WTC11 (cell line): ENCODE measurements around the gene SMURF1. TPM values are rescaled to one million over a fixed set of nuclear protein-coding genes. Genes with fewer than 3 reads are reported as not detected.

Source experiments
- ATAC-seq: fragments of 200-7000 bp; cut with Tn5 transposase; 2 replicates; pipeline ENCODE4 v1.10.0; 2021; ENCODE audit warnings: mild to moderate bottlenecking, moderate library complexity
- CTCF ChIA-PET: fragments of 300-600 bp; sonication (Branson Sonifier 250); formaldehyde crosslinking; loops from one replicate; lab custom pipeline; 2021; ENCODE audit warnings: antibody characterized with exemption; lab: Charles Lee
- POLR2A ChIA-PET: fragments of 350-600 bp; sonication (Branson Sonifier 250); formaldehyde crosslinking; loops from one replicate; lab custom pipeline; 2021; ENCODE audit warnings: antibody characterized with exemption; lab: Charles Lee
- DNase-seq: peaks from one replicate; pipeline ENCODE4 v3.0.0; 2021; ENCODE audit warnings: low spot score
- H3K27ac Mint-ChIP-seq: 2 replicates; pipeline ENCODE4 v1.8.0; 2021; ENCODE audit warnings: mixed read lengths
- H3K27me3 Mint-ChIP-seq: 2 replicates; pipeline ENCODE4 v1.8.0; 2021; ENCODE audit warnings: low read depth, mild to moderate bottlenecking, moderate library complexity, mixed read lengths
- H3K36me3 Mint-ChIP-seq: 2 replicates; pipeline ENCODE4 v1.8.0; 2021; ENCODE audit warnings: mixed read lengths
- H3K4me1 Mint-ChIP-seq: 2 replicates; pipeline ENCODE4 v1.8.0; 2022; ENCODE audit warnings: mixed read lengths
- H3K4me3 Mint-ChIP-seq: 2 replicates; pipeline ENCODE4 v1.8.0; 2021; ENCODE audit warnings: mild to moderate bottlenecking, moderate library complexity, mixed read lengths
- H3K9me3 Mint-ChIP-seq: 2 replicates; pipeline ENCODE4 v1.8.0; 2021; ENCODE audit warnings: mixed read lengths
- AR ChIP-seq: fragments of 250-450 bp; sonication (Bioruptor Pico); IDR thresholded peaks from 2 replicates; pipeline ENCODE4 v1.9.0; 2021; ENCODE audit warnings: mild to moderate bottlenecking
- ATF1 ChIP-seq: sonication (generic); formaldehyde crosslinking; IDR thresholded peaks from 2 replicates; pipeline ENCODE4 v1.8.1; 2023; ENCODE audit warnings: mild to moderate bottlenecking, moderate library complexity, missing genetic modification reagents
- FOXK1 ChIP-seq: sonication (generic); formaldehyde crosslinking; IDR thresholded peaks from 2 replicates; pipeline ENCODE4 v1.8.0; 2022; ENCODE audit warnings: mild to moderate bottlenecking, moderate library complexity, missing genetic modification reagents
- FOXP1 ChIP-seq: sonication (generic); formaldehyde crosslinking; IDR thresholded peaks from 2 replicates; pipeline ENCODE4 v1.8.0; 2022; ENCODE audit warnings: missing genetic modification reagents, mild to moderate bottlenecking, moderate library complexity, borderline replicate concordance
- HMGA2 ChIP-seq: fragments of 250-450 bp; sonication (Bioruptor Pico); IDR thresholded peaks from 2 replicates; pipeline ENCODE4 v1.4.0; 2021; ENCODE audit warnings: mild to moderate bottlenecking, moderate library complexity
- JUN ChIP-seq: sonication (generic); formaldehyde crosslinking; IDR thresholded peaks from 2 replicates; pipeline ENCODE4 v1.8.0; 2023; ENCODE audit warnings: mild to moderate bottlenecking, missing genetic modification reagents
- KAT7 ChIP-seq: sonication (generic); formaldehyde crosslinking; IDR thresholded peaks from 2 replicates; pipeline ENCODE4 v1.8.1; 2023; ENCODE audit warnings: missing genetic modification reagents, mild to moderate bottlenecking, borderline replicate concordance
- NR3C1 ChIP-seq: sonication (generic); formaldehyde crosslinking; conservative IDR thresholded peaks from 2 replicates; pipeline ENCODE4 v1.8.1; 2023; ENCODE audit warnings: low read depth, mild to moderate bottlenecking, missing genetic modification reagents
- SP1 ChIP-seq: sonication (generic); formaldehyde crosslinking; conservative IDR thresholded peaks from 2 replicates; pipeline ENCODE4 v1.8.1; 2022; ENCODE audit warnings: missing genetic modification reagents
- TEAD1 ChIP-seq: sonication (generic); formaldehyde crosslinking; IDR thresholded peaks from 2 replicates; pipeline ENCODE4 v1.8.0; 2022; ENCODE audit warnings: mild to moderate bottlenecking, missing genetic modification reagents
- ZNF219 ChIP-seq: sonication (generic); formaldehyde crosslinking; IDR thresholded peaks from 2 replicates; pipeline ENCODE4 v1.8.0; 2023; ENCODE audit warnings: missing genetic modification reagents, mild to moderate bottlenecking, borderline replicate concordance
- ZNF263 ChIP-seq: sonication (generic); formaldehyde crosslinking; IDR thresholded peaks from 2 replicates; pipeline ENCODE4 v1.8.1; 2022; ENCODE audit warnings: low read depth, mild to moderate bottlenecking, moderate library complexity, missing genetic modification reagents
- ZNF425 ChIP-seq: fragments of 250-450 bp; sonication (Bioruptor Pico); conservative IDR thresholded peaks from 2 replicates; pipeline ENCODE4 v1.9.0; 2021; ENCODE audit warnings: mild to moderate bottlenecking
- ZNF512 ChIP-seq: sonication (generic); formaldehyde crosslinking; IDR thresholded peaks from 2 replicates; pipeline ENCODE4 v1.8.1; 2022; ENCODE audit warnings: missing genetic modification reagents, borderline replicate concordance
- ZNF671 ChIP-seq: fragments of 250-450 bp; sonication (Bioruptor Pico); IDR thresholded peaks from 2 replicates; pipeline ENCODE4 v1.8.0; 2021; ENCODE audit warnings: mild to moderate bottlenecking
- total RNA-seq: library from RNA; stranded (reverse); gene quantifications from 3 replicates; pipeline ENCODE4 v1.2.3, GENCODE V29; 2021
- TF ChIP-seq, protein P1 (sequence below): sonication (generic); formaldehyde crosslinking; IDR thresholded peaks from 2 replicates; pipeline ENCODE4 v1.8.1; 2023; ENCODE audit warnings: mild to moderate bottlenecking, missing genetic modification reagents, borderline replicate concordance
- TF ChIP-seq, protein P2 (sequence below): sonication (generic); formaldehyde crosslinking; IDR thresholded peaks from 2 replicates; pipeline ENCODE4 v1.8.0; 2022; ENCODE audit warnings: mild to moderate bottlenecking, missing genetic modification reagents

SMURF1 gene
- total RNA-seq, 1 experiment from 2014 or later: 23.2 TPM

- TF ChIP-seq, protein P1, sequence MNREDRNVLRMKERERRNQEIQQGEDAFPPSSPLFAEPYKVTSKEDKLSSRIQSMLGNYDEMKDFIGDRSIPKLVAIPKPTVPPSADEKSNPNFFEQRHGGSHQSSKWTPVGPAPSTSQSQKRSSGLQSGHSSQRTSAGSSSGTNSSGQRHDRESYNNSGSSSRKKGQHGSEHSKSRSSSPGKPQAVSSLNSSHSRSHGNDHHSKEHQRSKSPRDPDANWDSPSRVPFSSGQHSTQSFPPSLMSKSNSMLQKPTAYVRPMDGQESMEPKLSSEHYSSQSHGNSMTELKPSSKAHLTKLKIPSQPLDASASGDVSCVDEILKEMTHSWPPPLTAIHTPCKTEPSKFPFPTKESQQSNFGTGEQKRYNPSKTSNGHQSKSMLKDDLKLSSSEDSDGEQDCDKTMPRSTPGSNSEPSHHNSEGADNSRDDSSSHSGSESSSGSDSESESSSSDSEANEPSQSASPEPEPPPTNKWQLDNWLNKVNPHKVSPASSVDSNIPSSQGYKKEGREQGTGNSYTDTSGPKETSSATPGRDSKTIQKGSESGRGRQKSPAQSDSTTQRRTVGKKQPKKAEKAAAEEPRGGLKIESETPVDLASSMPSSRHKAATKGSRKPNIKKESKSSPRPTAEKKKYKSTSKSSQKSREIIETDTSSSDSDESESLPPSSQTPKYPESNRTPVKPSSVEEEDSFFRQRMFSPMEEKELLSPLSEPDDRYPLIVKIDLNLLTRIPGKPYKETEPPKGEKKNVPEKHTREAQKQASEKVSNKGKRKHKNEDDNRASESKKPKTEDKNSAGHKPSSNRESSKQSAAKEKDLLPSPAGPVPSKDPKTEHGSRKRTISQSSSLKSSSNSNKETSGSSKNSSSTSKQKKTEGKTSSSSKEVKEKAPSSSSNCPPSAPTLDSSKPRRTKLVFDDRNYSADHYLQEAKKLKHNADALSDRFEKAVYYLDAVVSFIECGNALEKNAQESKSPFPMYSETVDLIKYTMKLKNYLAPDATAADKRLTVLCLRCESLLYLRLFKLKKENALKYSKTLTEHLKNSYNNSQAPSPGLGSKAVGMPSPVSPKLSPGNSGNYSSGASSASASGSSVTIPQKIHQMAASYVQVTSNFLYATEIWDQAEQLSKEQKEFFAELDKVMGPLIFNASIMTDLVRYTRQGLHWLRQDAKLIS (CRISPR knock-in tag): no peak
- TF ChIP-seq ATF1 (CRISPR knock-in tag) (no peak), ZNF671 (CRISPR knock-in tag) (no peak)
- TF ChIP-seq, all 79 proteins: peak for 0
These were observed 143.6 kb downstream of the SMURF1 start (continued) for GRCh38 chr7:99000196-99000903.

DNA sequence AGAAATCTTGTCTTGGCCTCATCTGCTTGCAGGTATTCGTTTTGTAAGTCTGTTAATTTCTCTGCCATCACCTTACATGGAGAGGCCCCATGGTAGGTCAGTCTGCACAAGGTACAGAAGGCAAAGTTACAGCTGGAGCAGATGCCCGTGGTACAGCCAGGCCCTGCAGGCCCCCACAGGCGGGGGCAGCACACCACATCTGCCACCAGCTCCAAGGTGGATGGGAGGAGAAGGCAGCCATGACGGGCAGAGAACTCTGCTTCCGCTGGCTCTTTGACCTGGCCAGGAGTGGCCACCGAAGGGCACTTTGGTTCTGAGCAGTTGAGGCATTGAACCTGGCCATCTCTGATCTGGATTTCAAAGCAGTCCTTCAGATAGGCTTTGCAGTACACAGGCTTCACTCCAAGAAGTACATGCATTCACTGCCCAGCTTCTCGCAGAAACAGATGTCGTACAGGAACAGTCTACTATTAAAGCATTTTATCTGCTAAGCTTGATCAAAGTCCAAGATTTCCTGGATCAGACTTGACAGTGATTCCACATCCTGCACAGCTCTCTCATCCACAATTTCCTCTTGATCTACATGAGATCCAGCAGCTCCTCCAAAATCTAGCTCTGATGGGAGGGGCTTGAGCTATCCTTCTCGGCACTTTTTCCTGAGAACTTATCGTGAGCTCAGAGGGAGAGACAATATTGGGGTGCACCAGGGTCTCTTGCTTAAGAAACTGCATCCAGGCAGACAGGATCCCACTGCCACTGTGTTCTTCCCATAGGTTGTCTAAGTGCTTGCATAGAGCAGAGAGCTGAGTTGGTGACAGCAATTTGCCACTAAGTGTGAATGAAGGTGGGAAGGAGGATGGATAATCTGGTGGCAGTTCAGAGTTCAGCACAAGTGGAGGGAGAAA, 144.8 kb downstream of the SMURF1 start:
- DNase-seq (no peak), ATAC-seq (no peak)
- H3K27ac Mint-ChIP-seq: no peak overlapping the region
- H3K4me3 Mint-ChIP-seq: no peak overlapping the region
- H3K4me1 Mint-ChIP-seq: no peaks in the 10 kb centered on the region
- H3K9me3 Mint-ChIP-seq: no peaks in the 10 kb centered on the region
- ChIA-PET POLR2A (no interaction called here), CTCF (interaction anchor here (0.9 kb wide), 1 partner anchor 367 kb away, joined by 3 read pairs; no protein-coding TSS in a partner anchor)
- no peaks in the 10 kb centered on the region for H3K27me3 Mint-ChIP-seq
- H3K36me3 Mint-ChIP-seq: peaks cover 34% of the 10 kb centered on the region
- no peak for TF ChIP-seq FOXK1
- TF ChIP-seq KAT7: no peak
- no peak for TF ChIP-seq ZNF219 (CRISPR knock-in tag)
- TF ChIP-seq NR3C1 (CRISPR knock-in tag): no peak
- no peak for TF ChIP-seq ZNF425 (CRISPR knock-in tag)
- TF ChIP-seq ATF1 (CRISPR knock-in tag): no peak
- no peak for TF ChIP-seq ZNF671 (CRISPR knock-in tag)
- TF ChIP-seq, protein P1 (CRISPR knock-in tag): no peak
- no peak for TF ChIP-seq TEAD1 (CRISPR knock-in tag)
- no peak for TF ChIP-seq ZNF263 (CRISPR knock-in tag)
- TF ChIP-seq SP1: no peak
- TF ChIP-seq HMGA2 (CRISPR knock-in tag): no peak
- TF ChIP-seq FOXP1 (CRISPR knock-in tag): no peak
- no peak for TF ChIP-seq JUN
- TF ChIP-seq ZNF512 (CRISPR knock-in tag): no peak
- no peak for TF ChIP-seq AR (CRISPR knock-in tag)
- TF ChIP-seq, protein P2, sequence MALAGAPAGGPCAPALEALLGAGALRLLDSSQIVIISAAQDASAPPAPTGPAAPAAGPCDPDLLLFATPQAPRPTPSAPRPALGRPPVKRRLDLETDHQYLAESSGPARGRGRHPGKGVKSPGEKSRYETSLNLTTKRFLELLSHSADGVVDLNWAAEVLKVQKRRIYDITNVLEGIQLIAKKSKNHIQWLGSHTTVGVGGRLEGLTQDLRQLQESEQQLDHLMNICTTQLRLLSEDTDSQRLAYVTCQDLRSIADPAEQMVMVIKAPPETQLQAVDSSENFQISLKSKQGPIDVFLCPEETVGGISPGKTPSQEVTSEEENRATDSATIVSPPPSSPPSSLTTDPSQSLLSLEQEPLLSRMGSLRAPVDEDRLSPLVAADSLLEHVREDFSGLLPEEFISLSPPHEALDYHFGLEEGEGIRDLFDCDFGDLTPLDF (CRISPR knock-in tag): no peak
